IMR-90 (cell line): ENCODE measurements around the gene PI16. TPM values are rescaled to one million over a fixed set of nuclear protein-coding genes. Genes with fewer than 3 reads are reported as not detected.

Experiments used
- ATAC-seq: fragments of 200-7000 bp; cut with Tn5 transposase; 2 replicates; pipeline ENCODE4 v1.9.1; 2020; ENCODE audit warnings: low read depth, mild to moderate bottlenecking, moderate library complexity
- BruUV-seq: library from RNA; stranded (reverse); fragments of 400-500 nt; replicated peaks from 2 replicates; lab custom pipeline; 2021; lab: Mats Ljungman, UMichigan
- CTCF ChIA-PET: fragments of 300-600 bp; formaldehyde crosslinking; extraction: SDS; loops from one replicate; lab custom pipeline; 2021; ENCODE audit warnings: antibody characterized with exemption; lab: Yijun Ruan, JAX
- POLR2A ChIA-PET: fragments of 300-600 bp; sonication (Branson Sonifier 250); formaldehyde crosslinking; loops from one replicate; lab custom pipeline; 2022; ENCODE audit warnings: antibody characterized with exemption; ENCODE audit not compliant: unreplicated experiment; lab: Charles Lee
- DNase-seq: peaks from one replicate; pipeline ENCODE4 v3.0.0; 2013
- H2AFZ ChIP-seq: replicated peaks from 2 replicates; pipeline ENCODE3; 2013; ENCODE audit warnings: low read length, mild to moderate bottlenecking; ENCODE audit not compliant: poor library complexity
- H2AK5ac ChIP-seq: 2 replicates; pipeline ENCODE4 v1.6.1; 2013; ENCODE audit warnings: low read depth, low read length, inconsistent platforms
- H2AK9ac ChIP-seq: replicated peaks from 2 replicates; pipeline ENCODE3; 2013; ENCODE audit warnings: mild to moderate bottlenecking, low read depth, low read length, moderate library complexity; ENCODE audit not compliant: poor library complexity
- H2BK120ac ChIP-seq: 2 replicates; pipeline ENCODE4 v1.6.1; 2013; ENCODE audit warnings: low read depth, low read length, inconsistent platforms
- H2BK15ac ChIP-seq: 3 replicates; pipeline ENCODE4 v1.6.1; 2013; ENCODE audit warnings: low read depth, low read length, inconsistent platforms
- H2BK20ac ChIP-seq: 2 replicates; pipeline ENCODE4 v1.6.1; 2013; ENCODE audit warnings: low read depth, mild to moderate bottlenecking, inconsistent platforms, low read length, moderate library complexity
- H2BK5ac ChIP-seq: 2 replicates; pipeline ENCODE4 v1.6.1; 2013; ENCODE audit warnings: mild to moderate bottlenecking, low read depth, low read length, inconsistent platforms; ENCODE audit not compliant: poor library complexity, severe bottlenecking
- H3K14ac ChIP-seq: replicated peaks from 2 replicates; pipeline ENCODE4 v1.6.1; 2013; ENCODE audit warnings: low read depth, low read length, inconsistent platforms
- H3K18ac ChIP-seq: 2 replicates; pipeline ENCODE4 v1.6.1; 2013; ENCODE audit warnings: low read depth, low read length, control low read depth
- H3K23ac ChIP-seq: 2 replicates; pipeline ENCODE4 v1.6.1; 2013; ENCODE audit warnings: low read depth, low read length, inconsistent platforms
- H3K27ac ChIP-seq: 2 replicates; pipeline ENCODE4 v1.5.1; 2013; ENCODE audit warnings: mild to moderate bottlenecking, control low read depth, low read length; ENCODE audit not compliant: insufficient read depth
- H3K27me3 ChIP-seq: 2 replicates; pipeline ENCODE4 v1.6.1; 2013; ENCODE audit warnings: low read length; ENCODE audit not compliant: control insufficient read depth, insufficient read depth
- H3K36me3 ChIP-seq: 2 replicates; pipeline ENCODE4 v1.6.1; 2013; ENCODE audit warnings: low read length, mixed read lengths; ENCODE audit not compliant: control insufficient read depth, insufficient read depth
- H3K4ac ChIP-seq: 2 replicates; pipeline ENCODE4 v1.6.1; 2013; ENCODE audit warnings: low read depth, low read length, inconsistent platforms
- H3K4me1 ChIP-seq: 2 replicates; pipeline ENCODE4 v1.6.1; 2013; ENCODE audit warnings: low read length, mixed read lengths; ENCODE audit not compliant: control insufficient read depth, insufficient read depth
- H3K4me2 ChIP-seq: 2 replicates; pipeline ENCODE4 v1.6.1; 2013; ENCODE audit warnings: low read depth, mild to moderate bottlenecking, control low read depth, low read length, moderate library complexity
- H3K4me3 ChIP-seq: 2 replicates; pipeline ENCODE4 v1.5.1; 2013; ENCODE audit warnings: low read depth, mild to moderate bottlenecking, control low read depth, low read length, moderate library complexity; ENCODE audit not compliant: insufficient read depth
- H3K56ac ChIP-seq: 2 replicates; pipeline ENCODE4 v1.6.1; 2013; ENCODE audit warnings: low read length, inconsistent platforms; ENCODE audit not compliant: insufficient read depth; ENCODE audit errors: extremely low read depth
- H3K79me1 ChIP-seq, 2 experiments: 2 replicates each; pipeline ENCODE4 v1.6.1; 2013; ENCODE audit warnings: low read length in 2 of 2, inconsistent platforms in 1 of 2, low read depth in 1 of 2
- H3K9ac ChIP-seq: 2 replicates; pipeline ENCODE4 v1.6.1; 2013; ENCODE audit warnings: low read depth, low read length, control low read depth
- H3K9me1 ChIP-seq: 2 replicates; pipeline ENCODE4 v1.6.1; 2013; ENCODE audit warnings: low read length, inconsistent platforms; ENCODE audit not compliant: insufficient read depth
- H3K9me3 ChIP-seq: 2 replicates; pipeline ENCODE4 v1.6.1; 2013; ENCODE audit warnings: low read length; ENCODE audit not compliant: control insufficient read depth, insufficient read depth
- H4K20me1 ChIP-seq: 2 replicates; pipeline ENCODE4 v1.6.1; 2013; ENCODE audit warnings: low read length, inconsistent platforms; ENCODE audit not compliant: insufficient read depth
- H4K5ac ChIP-seq: 2 replicates; pipeline ENCODE4 v1.6.1; 2013; ENCODE audit warnings: mild to moderate bottlenecking, low read depth, low read length, control low read depth
- H4K8ac ChIP-seq, 2 experiments: 2 replicates each; pipeline ENCODE4 v1.6.1; 2013; ENCODE audit warnings: low read depth in 2 of 2, low read length in 2 of 2, control low read depth in 1 of 2, inconsistent platforms in 1 of 2
- H4K91ac ChIP-seq: 2 replicates; pipeline ENCODE4 v1.6.1; 2013; ENCODE audit warnings: low read depth, low read length, inconsistent platforms; ENCODE audit not compliant: insufficient read depth
- BHLHE40 ChIP-seq: fragments of 150-350 bp; IDR thresholded peaks from 2 replicates; pipeline ENCODE4 v1.6.1; 2016; ENCODE audit warnings: mild to moderate bottlenecking, low read depth, low read length
- FOS ChIP-seq: fragments of 150-350 bp; IDR thresholded peaks from 2 replicates; pipeline ENCODE4 v1.6.1; 2016; ENCODE audit warnings: low read depth, low read length
- MXI1 ChIP-seq: IDR thresholded peaks from 2 replicates; pipeline ENCODE4 v1.6.1; 2012; ENCODE audit warnings: low read depth, mild to moderate bottlenecking, low read length, moderate library complexity, borderline replicate concordance
- WGBS, 2 experiments: methylation state at CpG; one replicate each; pipeline versions ENCODE4 v1.1.5 to v1.1.7; 2013; ENCODE audit warnings: missing lambda C conversion rate in 2 of 2; ENCODE audit not compliant: insufficient read length in 1 of 2; ENCODE audit errors: extremely low coverage in 2 of 2; 5-methylcytosine and 5-hydroxymethylcytosine counted together
- dilution Hi-C: fragments of 300-500 bp; cut with HindIII; formaldehyde crosslinking; loops from one replicate; pipeline ENCODE4 v1.14.3; 2018; ENCODE audit warnings: low sequenced_read_pairs; ENCODE audit not compliant: unreplicated experiment
- in situ Hi-C: fragments of 300-500 bp; cut with MboI; formaldehyde crosslinking; loops from 3 replicates; pipeline ENCODE4 v1.14.3; 2019; ENCODE audit warnings: low sequenced_read_pairs, inconsistent platforms, mixed read lengths
- intact Hi-C: fragments of 100-400 bp; cut with micrococcal nuclease; formaldehyde crosslinking; loops from 2 replicates; pipeline ENCODE4 v1.10.0; 2022
- polyA plus RNA-seq, 3 experiments: library from polyadenylated mRNA; depleted of rRNA; stranded (reverse); fragments of >200 nt; gene quantifications; 2 replicates each; pipeline ENCODE4 v1.2.3, GENCODE V29; 2012; ENCODE audit warnings: low replicate concordance in 1 of 3
- total RNA-seq: library from RNA; depleted of rRNA; stranded (reverse); fragments of >200 nt; gene quantifications from 2 replicates; pipeline ENCODE4 v1.2.3, GENCODE V29; 2012
- TF ChIP-seq, protein P1 (sequence below): conservative IDR thresholded peaks from 2 replicates; pipeline ENCODE4 v1.5.1; 2012; ENCODE audit warnings: mild to moderate bottlenecking, low read depth, low read length, improper control_type of control experiment
- TF ChIP-seq, protein P2 (sequence below): fragments of 150-350 bp; IDR thresholded peaks from 2 replicates; pipeline ENCODE4 v1.6.1; 2016; ENCODE audit warnings: low read depth, mild to moderate bottlenecking, low read length, moderate library complexity, borderline replicate concordance

The PI16 gene
- total and polyA plus RNA-seq, 2 of the 4 experiments (the other 2 are of a cell fraction), result 0.21 TPM; not detected in 1

DNA sequence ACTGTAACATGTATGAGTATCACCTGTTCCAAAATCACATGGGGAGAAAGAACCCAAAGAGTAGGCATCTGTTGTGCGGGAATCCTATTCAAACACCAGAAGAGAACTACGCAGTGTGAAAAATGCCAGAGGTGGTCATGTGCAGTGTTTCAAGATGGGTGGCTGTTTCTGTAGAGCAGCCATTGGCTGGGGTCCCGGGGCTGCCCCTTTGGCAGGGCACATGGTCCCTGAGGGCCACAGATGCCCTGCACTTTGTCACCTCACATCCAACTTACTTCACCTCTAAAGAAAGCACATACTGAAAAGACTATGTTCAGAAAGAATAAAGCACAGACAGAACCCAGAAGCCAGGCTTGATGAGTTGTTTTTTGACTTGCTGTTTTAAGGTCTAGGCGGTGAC is 19.1 kb downstream of the PI16 start:
- Histone ChIP-seq H3K9me1 (no peaks in the 10 kb centered on the region; the same call in 1 of the 2 replicates), H3K27ac (no peak overlapping the region), H2AK9ac (no peak overlapping the region), H2BK15ac (no peak overlapping the region), H2BK20ac (no peak overlapping the region), H3K4me2 (no peak overlapping the region), H4K8ac (no peak overlapping the region), H3K4ac (no peak overlapping the region), H2AK5ac (no peak overlapping the region), H3K36me3 (peaks cover 94% of the 10 kb centered on the region), H3K56ac (no peak overlapping the region), H3K9ac (no peak overlapping the region), H4K5ac (no peak overlapping the region), H2BK120ac (no peak overlapping the region), H3K14ac (no peak overlapping the region), H3K27me3 (no peaks in the 10 kb centered on the region), H3K18ac (no peak overlapping the region), H3K23ac (no peak overlapping the region), H2BK5ac (no peak overlapping the region), H4K91ac (no peak overlapping the region), H2AFZ (no peak overlapping the region), H3K4me3 (no peak overlapping the region), H3K9me3 (no peaks in the 10 kb centered on the region), H3K79me1 (peaks cover 65 to 68% of the 10 kb centered on the region in 2 experiments), H4K20me1 (peaks cover 40% of the 10 kb centered on the region), H3K4me1 (no peaks in the 10 kb centered on the region)
- intact Hi-C loops (no loop called here), dilution Hi-C loops (no loop called here), in situ Hi-C loops (no loop called here)
- BruUV-seq, result no TSS peak
- DNase-seq (no peak), ATAC-seq (no peak)
- CTCF ChIA-PET, result no interaction called here
- WGBS, 2 experiments, result no CpG with 5 or more reads among the region's 4 CpGs
- TF ChIP-seq BHLHE40 (no peak), MXI1 (no peak), FOS (no peak)
- TF ChIP-seq, protein P1, sequence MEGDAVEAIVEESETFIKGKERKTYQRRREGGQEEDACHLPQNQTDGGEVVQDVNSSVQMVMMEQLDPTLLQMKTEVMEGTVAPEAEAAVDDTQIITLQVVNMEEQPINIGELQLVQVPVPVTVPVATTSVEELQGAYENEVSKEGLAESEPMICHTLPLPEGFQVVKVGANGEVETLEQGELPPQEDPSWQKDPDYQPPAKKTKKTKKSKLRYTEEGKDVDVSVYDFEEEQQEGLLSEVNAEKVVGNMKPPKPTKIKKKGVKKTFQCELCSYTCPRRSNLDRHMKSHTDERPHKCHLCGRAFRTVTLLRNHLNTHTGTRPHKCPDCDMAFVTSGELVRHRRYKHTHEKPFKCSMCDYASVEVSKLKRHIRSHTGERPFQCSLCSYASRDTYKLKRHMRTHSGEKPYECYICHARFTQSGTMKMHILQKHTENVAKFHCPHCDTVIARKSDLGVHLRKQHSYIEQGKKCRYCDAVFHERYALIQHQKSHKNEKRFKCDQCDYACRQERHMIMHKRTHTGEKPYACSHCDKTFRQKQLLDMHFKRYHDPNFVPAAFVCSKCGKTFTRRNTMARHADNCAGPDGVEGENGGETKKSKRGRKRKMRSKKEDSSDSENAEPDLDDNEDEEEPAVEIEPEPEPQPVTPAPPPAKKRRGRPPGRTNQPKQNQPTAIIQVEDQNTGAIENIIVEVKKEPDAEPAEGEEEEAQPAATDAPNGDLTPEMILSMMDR, result no peak
- TF ChIP-seq, protein P2, sequence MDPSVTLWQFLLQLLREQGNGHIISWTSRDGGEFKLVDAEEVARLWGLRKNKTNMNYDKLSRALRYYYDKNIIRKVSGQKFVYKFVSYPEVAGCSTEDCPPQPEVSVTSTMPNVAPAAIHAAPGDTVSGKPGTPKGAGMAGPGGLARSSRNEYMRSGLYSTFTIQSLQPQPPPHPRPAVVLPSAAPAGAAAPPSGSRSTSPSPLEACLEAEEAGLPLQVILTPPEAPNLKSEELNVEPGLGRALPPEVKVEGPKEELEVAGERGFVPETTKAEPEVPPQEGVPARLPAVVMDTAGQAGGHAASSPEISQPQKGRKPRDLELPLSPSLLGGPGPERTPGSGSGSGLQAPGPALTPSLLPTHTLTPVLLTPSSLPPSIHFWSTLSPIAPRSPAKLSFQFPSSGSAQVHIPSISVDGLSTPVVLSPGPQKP, result no peak
- POLR2A ChIA-PET, result no interaction called here
